GM12878 (cell line): Measurements from ENCODE around the gene ZBTB22. TPM values are rescaled to one million over a fixed set of nuclear protein-coding genes. Genes with fewer than 3 reads are reported as not detected.

Experiments used
- ATAC-seq: fragments of 200-7000 bp; cut with Tn5 transposase; 3 replicates; pipeline ENCODE4 v1.9.1; 2020; ENCODE audit warnings: mild to moderate bottlenecking, moderate library complexity
- BruUV-seq: library from RNA; stranded (reverse); fragments of 400-500 nt; replicated peaks from 2 replicates; lab custom pipeline; 2021; lab: Mats Ljungman, UMichigan
- CTCF ChIA-PET: fragments of 300-600 bp; sonication (Branson Sonifier 250); formaldehyde crosslinking; extraction: SDS; loops from one replicate; lab custom pipeline; 2021; ENCODE audit warnings: inconsistent platforms; lab: Yijun Ruan, JAX
- POLR2A ChIA-PET: fragments of 350-600 bp; formaldehyde crosslinking; extraction: SDS; loops from one replicate; lab custom pipeline; 2021; ENCODE audit warnings: inconsistent platforms; lab: Charles Lee
- RAD21 ChIA-PET: fragments of 300-600 bp; sonication (Branson Sonifier 250); formaldehyde crosslinking; loops from one replicate; lab custom pipeline; 2023; ENCODE audit warnings: antibody characterized with exemption; ENCODE audit not compliant: unreplicated experiment; lab: Charles Lee
- SMC1A ChIA-PET: fragments of 300-600 bp; sonication (Branson Sonifier 250); formaldehyde crosslinking; loops from one replicate; lab custom pipeline; 2023; ENCODE audit not compliant: unreplicated experiment, uncharacterized antibody; lab: Charles Lee
- DNase-seq: peaks from one replicate; pipeline ENCODE4 v3.0.0-alpha.2; 2011; ENCODE audit warnings: low read depth, low spot score
- FAIRE-seq: peaks from 3 replicates; lab custom pipeline; 2011; peaks lifted over from hg19 to GRCh38; lab: Jason Lieb, UNC
- H2AFZ ChIP-seq: 2 replicates; pipeline ENCODE4 v1.6.0; 2011; ENCODE audit warnings: low read depth, low read length, control low read depth; ENCODE audit not compliant: control insufficient read depth
- H3K27ac ChIP-seq: 2 replicates; pipeline ENCODE4 v1.5.1; 2011; ENCODE audit warnings: control low read depth; ENCODE audit not compliant: control insufficient read depth, insufficient read depth
- H3K27me3 ChIP-seq, 2 experiments: replicated peaks in 1 of 2; 2 replicates each; pipeline versions ENCODE4 v1.6.0 to v1.6.1; 2011; ENCODE audit warnings: low read length in 1 of 2; ENCODE audit not compliant: control insufficient read depth in 2 of 2, insufficient read depth in 2 of 2
- H3K36me3 ChIP-seq, 2 experiments: 2 replicates each; pipeline ENCODE4 v1.5.1; 2011; ENCODE audit warnings: low read length in 1 of 2; ENCODE audit not compliant: control insufficient read depth in 2 of 2, insufficient read depth in 2 of 2
- H3K4me1 ChIP-seq: 2 replicates; pipeline ENCODE4 v1.6.1; 2011; ENCODE audit warnings: mild to moderate bottlenecking, low read length, moderate library complexity, mixed read lengths; ENCODE audit not compliant: control insufficient read depth, insufficient read depth
- H3K4me2 ChIP-seq: 2 replicates; pipeline ENCODE4 v1.6.0; 2011; ENCODE audit warnings: control low read depth; ENCODE audit not compliant: control insufficient read depth, insufficient read depth
- H3K4me3 ChIP-seq: fragments of 200-600 bp; sonication (generic); 2 replicates; pipeline ENCODE4 v1.5.1; 2016
- H3K79me2 ChIP-seq: 2 replicates; pipeline ENCODE4 v1.6.0; 2011; ENCODE audit warnings: low read length; ENCODE audit not compliant: control insufficient read depth, insufficient read depth
- H3K9ac ChIP-seq: 2 replicates; pipeline ENCODE4 v1.8.0; 2011; ENCODE audit warnings: low read length, control low read depth, mixed read lengths; ENCODE audit not compliant: control insufficient read depth, insufficient read depth
- H3K9me3 ChIP-seq: replicated peaks from 3 replicates; pipeline ENCODE4 v1.5.1; 2011; ENCODE audit warnings: mild to moderate bottlenecking, low read length; ENCODE audit not compliant: control insufficient read depth, insufficient read depth
- H4K20me1 ChIP-seq: 2 replicates; pipeline ENCODE4 v1.6.0; 2011; ENCODE audit not compliant: control insufficient read depth, insufficient read depth
- BHLHE40 ChIP-seq, 2 experiments: fragments of 450-650 bp in 1 of 2; IDR thresholded peaks; 2 replicates each; pipeline ENCODE4 v1.6.1; 2011 to 2017; ENCODE audit warnings: low read depth in 2 of 2, borderline replicate concordance in 1 of 2, improper control_type of control experiment in 1 of 2, low read length in 1 of 2, mild to moderate bottlenecking in 1 of 2
- FOXM1 ChIP-seq: IDR thresholded peaks from 2 replicates; pipeline ENCODE4 v1.6.1; 2012; ENCODE audit warnings: low read depth, mild to moderate bottlenecking, inconsistent platforms, low read length, moderate library complexity
- HDGF ChIP-seq: fragments of 450-650 bp; IDR thresholded peaks from 2 replicates; pipeline ENCODE4 v1.6.1; 2016; ENCODE audit warnings: antibody characterized with exemption
- MTA3 ChIP-seq: IDR thresholded peaks from 2 replicates; pipeline ENCODE4 v1.6.1; 2012; ENCODE audit warnings: low read length, inconsistent platforms, borderline replicate concordance
- NFYA ChIP-seq: IDR thresholded peaks from 2 replicates; pipeline ENCODE4 v1.6.1; 2011; ENCODE audit warnings: low read depth, mild to moderate bottlenecking, low read length, improper control_type of control experiment, borderline replicate concordance
- NRF1 ChIP-seq: conservative IDR thresholded peaks from 2 replicates; pipeline ENCODE4 v1.6.1; 2011; ENCODE audit warnings: mild to moderate bottlenecking, low read depth, low read length, improper control_type of control experiment
- POLR2AphosphoS5 ChIP-seq: IDR thresholded peaks from 2 replicates; pipeline ENCODE4 v1.6.1; 2011; ENCODE audit warnings: mild to moderate bottlenecking, low read length, inconsistent platforms
- TCF7 ChIP-seq: IDR thresholded peaks from 2 replicates; pipeline ENCODE4 v1.6.1; 2014; ENCODE audit warnings: antibody characterized with exemption, borderline replicate concordance
- ZBED1 ChIP-seq: IDR thresholded peaks from 2 replicates; pipeline ENCODE4 v1.6.1; 2016; ENCODE audit warnings: borderline replicate concordance
- ZNF217 ChIP-seq: fragments of 450-650 bp; IDR thresholded peaks from 2 replicates; pipeline ENCODE4 v1.6.1; 2017; ENCODE audit warnings: antibody characterized with exemption, mild to moderate bottlenecking
- ZNF24 ChIP-seq: fragments of 450-650 bp; IDR thresholded peaks from 2 replicates; pipeline ENCODE4 v1.6.1; 2017; ENCODE audit warnings: antibody characterized with exemption, mild to moderate bottlenecking
- ZNF592 ChIP-seq: fragments of 450-650 bp; IDR thresholded peaks from 2 replicates; pipeline ENCODE4 v1.6.1; 2017; ENCODE audit warnings: mild to moderate bottlenecking, moderate library complexity
- ZNF622 ChIP-seq: fragments of 450-650 bp; IDR thresholded peaks from 2 replicates; pipeline ENCODE4 v1.6.1; 2017; ENCODE audit warnings: mild to moderate bottlenecking, inconsistent platforms
- ZSCAN29 ChIP-seq: fragments of 450-650 bp; IDR thresholded peaks from 2 replicates; pipeline ENCODE4 v1.6.1; 2017; ENCODE audit warnings: mild to moderate bottlenecking, moderate library complexity
- WGBS: methylation state at CpG from one replicate; pipeline ENCODE4 v1.1.6; 2016; ENCODE audit warnings: low lambda C conversion rate; ENCODE audit not compliant: insufficient replicate concordance, insufficient coverage; ENCODE audit errors: missing lambda C conversion rate; 5-methylcytosine and 5-hydroxymethylcytosine counted together
- in situ Hi-C: fragments of 300-500 bp; cut with MboI; formaldehyde crosslinking; loops from 9 replicates; pipeline ENCODE4 v1.14.3; 2018; ENCODE audit warnings: mixed read lengths
- intact Hi-C: fragments of 100-400 bp; cut with micrococcal nuclease; formaldehyde crosslinking; loops from one replicate; pipeline ENCODE4 v1.14.2; 2022; ENCODE audit not compliant: unreplicated experiment
- polyA plus RNA-seq, 11 experiments: library from polyadenylated mRNA; depleted of rRNA in 4 of 11; unstranded in 6 of 11; stranded (reverse) in 5 of 11; fragments of >200 nt; fragmentation: Nextera tagmentation in 4 of 11; fragmentation: Illumina TruSeq in 1 of 11; extraction: Ambion mirVana in 4 of 11; extraction: Trizol in 1 of 11; gene quantifications; 1 replicate in 1 of 11; 2 replicates in 10 of 11; pipeline versions ENCODE4 v1.2.1 to v1.2.3, GENCODE V29; 2011 to 2016; ENCODE audit warnings: inconsistent platforms in 2 of 11, missing spikeins in 2 of 11, low read depth in 1 of 11
- total RNA-seq, 4 experiments: library from RNA; depleted of rRNA in 3 of 4; stranded (reverse); fragments of >200 nt in 3 of 4; fragmentation: Illumina TruSeq in 1 of 4; extraction: Trizol in 1 of 4; gene quantifications; 2 replicates each; pipeline versions ENCODE4 v1.2.1 to v1.2.3, GENCODE V29; 2013 to 2021

Gene ZBTB22
- total and polyA plus RNA-seq, 10 of the 15 experiments (the other 5 are each of a cell fraction or from before 2014, with no cell fraction given) = 0.11 to 9.9 (median 4.8) TPM

DNA sequence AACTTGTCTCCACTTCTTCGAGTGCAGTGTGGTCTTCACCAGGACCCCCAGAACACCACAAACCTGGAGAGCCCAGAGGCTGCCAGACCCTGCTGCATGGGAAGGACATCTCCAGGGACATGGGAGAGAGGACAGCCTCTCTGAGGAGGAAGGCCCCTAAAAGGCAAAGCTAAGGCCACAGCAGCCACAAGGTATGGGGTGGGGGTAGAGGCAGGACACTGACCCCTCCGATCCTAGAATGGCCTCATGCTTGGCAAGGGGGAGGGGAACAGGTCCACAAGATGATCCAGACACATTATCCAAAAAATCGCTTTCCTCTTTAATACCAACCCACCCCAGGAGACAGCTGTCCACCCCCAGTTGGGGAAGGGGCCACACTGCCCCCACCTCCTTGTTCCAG is 38.7 kb downstream of the ZBTB22 start (continued):
- TF ChIP-seq ZNF592 (no peak), ZNF217 (no peak), ZSCAN29 (no peak)

DNA sequence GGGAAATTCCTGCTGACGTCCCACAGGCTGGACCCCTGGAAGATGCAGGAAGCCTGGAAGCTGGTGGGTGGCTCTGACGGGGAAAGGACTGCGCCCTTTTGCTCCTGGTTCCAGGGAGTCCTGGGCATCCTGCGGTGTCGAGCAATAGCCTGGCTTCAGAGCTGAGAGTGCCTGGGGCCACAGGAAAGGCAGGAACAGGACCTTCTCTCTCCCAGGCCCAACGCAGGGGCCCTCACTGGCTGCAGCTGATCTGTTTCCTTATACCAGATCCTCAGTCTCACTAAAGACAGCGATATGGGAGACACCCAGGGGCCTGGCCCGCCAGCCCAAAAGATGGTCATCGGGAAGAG is 39.2 kb downstream of the ZBTB22 start:
- DNase-seq (no peak), FAIRE-seq (no peak), ATAC-seq (no peak)
- CTCF ChIA-PET = interaction anchor here (0.5 to 3.9 kb wide), 6 partner anchors 10 to 287 kb away, joined by 3 to 30 read pairs (median 14); partner anchors contain the start of genes PFDN6, RGL2 and WDR46
- POLR2A ChIA-PET = interaction anchor here (1.1 to 3.9 kb wide), 7 partner anchors 9 to 67 kb away, joined by 3 to 38 read pairs (median 7); partner anchors contain the start of genes PFDN6, RGL2 and WDR46
- peaks cover 40% of the 10 kb centered on the region for H3K79me2 ChIP-seq
- H3K9me3 ChIP-seq = no peaks in the 10 kb centered on the region
- RAD21 ChIA-PET = interaction anchor here (1.9 to 2.4 kb wide), 4 partner anchors 21 to 147 kb away, joined by 7 to 14 read pairs (median 10); partner anchors contain the start of gene RGL2
- in situ Hi-C loops (no loop called here), intact Hi-C loops (loop anchor here (5.0 kb wide), 1 partner anchor 114 kb away; the partner anchor contains the start of gene KIFC1)
- no peak overlapping the region for H2AFZ ChIP-seq
- H3K36me3 ChIP-seq = peaks cover 23 to 26% of the 10 kb centered on the region in 2 experiments
- SMC1A ChIA-PET = interaction anchor here (0.9 to 3.6 kb wide), 6 partner anchors 10 to 153 kb away, joined by 3 to 25 read pairs (median 6); partner anchors contain the start of genes PFDN6, RGL2 and WDR46
- H3K4me3 ChIP-seq = peak overlapping the region; percentile 87; the same call in 1 of the 2 replicates
- H3K9ac ChIP-seq = peak overlapping the region; percentile 88; the same call in 1 of the 2 replicates
- WGBS = 69% methylated on average over 9 of the region's 9 CpGs
- peaks cover 22% of the 10 kb centered on the region for H3K4me1 ChIP-seq
- H3K27ac ChIP-seq = peak overlapping the region; percentile 86; the same call in 1 of the 2 replicates
- peaks cover 6% of the 10 kb centered on the region for H4K20me1 ChIP-seq
- H3K27me3 ChIP-seq = no peaks in the 10 kb centered on the region
- H3K4me2 ChIP-seq = peak overlapping the region; percentile 83
- TF ChIP-seq HDGF (no peak), ZBED1 (no peak), MTA3 (no peak), TCF7 (no peak), ZNF24 (no peak), BHLHE40 (IDR thresholded peaks at IDR 0.05; ENCODE audit: borderline replicate concordance in 1 of 2, low read depth in 2 of 2, low read length in 1 of 2) (no peak), NFYA (no peak), POLR2AphosphoS5 (no peak), NRF1 (no peak), ZNF622 (no peak), FOXM1 (no peak)
- BruUV-seq = no TSS peak
